Duodenal mucosa (tissue), 2 donors: ENCODE data around the gene TSR1.

Source experiments
- H3K27ac ChIP-seq: one replicate; pipeline ENCODE4 v1.7.0; 2013; ENCODE audit warnings: low read depth, low read length
- H3K27me3 ChIP-seq, 2 donors: one replicate each; pipeline ENCODE4 v1.7.0; 2013; ENCODE audit warnings: low read length in 2 of 2, control low read depth in 1 of 2; ENCODE audit not compliant: insufficient read depth in 2 of 2, control insufficient read depth in 1 of 2
- H3K36me3 ChIP-seq, 2 donors: one replicate each; pipeline ENCODE4 v1.7.0; 2013; ENCODE audit warnings: low read length in 2 of 2, control low read depth in 1 of 2; ENCODE audit not compliant: insufficient read depth in 2 of 2, control insufficient read depth in 1 of 2
- H3K4me1 ChIP-seq, 2 donors: one replicate each; pipeline ENCODE4 v1.7.0; 2013; ENCODE audit warnings: low read length in 2 of 2, control low read depth in 1 of 2; ENCODE audit not compliant: insufficient read depth in 2 of 2, control insufficient read depth in 1 of 2
- H3K4me3 ChIP-seq, 2 donors: one replicate each; pipeline ENCODE4 v1.7.0; 2013; ENCODE audit warnings: low read length in 2 of 2, low read depth in 1 of 2
- H3K9ac ChIP-seq, 2 donors: one replicate each; pipeline ENCODE4 v1.7.0; 2013; ENCODE audit warnings: low read length in 2 of 2, low read depth in 1 of 2
- H3K9me3 ChIP-seq, 2 donors: one replicate each; pipeline ENCODE4 v1.7.0; 2013; ENCODE audit warnings: low read length in 2 of 2, control low read depth in 1 of 2; ENCODE audit not compliant: control insufficient read depth in 1 of 2

Gene TSR1

GRCh38 chr17:2289878-2290478 lies 46.3 kb downstream of the TSR1 start:
- peaks cover 22 to 57% of the 10 kb centered on the region in 2 donors for H3K36me3 ChIP-seq
- no peaks in the 10 kb centered on the region for H3K27me3 ChIP-seq
- H3K27ac ChIP-seq = no peak overlapping the region
- no peak overlapping the region for H3K4me3 ChIP-seq
- no peaks in the 10 kb centered on the region for H3K4me1 ChIP-seq
- no peak overlapping the region for H3K9ac ChIP-seq
- no peaks in the 10 kb centered on the region for H3K9me3 ChIP-seq

- H3K27me3 ChIP-seq = no peaks in the 10 kb centered on the region
- no peak overlapping the region for H3K27ac ChIP-seq
- no peaks in the 10 kb centered on the region for H3K9me3 ChIP-seq
- H3K9ac ChIP-seq = no peak overlapping the region
- H3K4me1 ChIP-seq = no peaks in the 10 kb centered on the region
- no peak overlapping the region for H3K4me3 ChIP-seq
- H3K36me3 ChIP-seq = peaks cover 33 to 61% of the 10 kb centered on the region in 2 donors
Measured at GRCh38 chr17:2283302-2283701, 53.0 kb downstream of the TSR1 start.

- no peak overlapping the region for H3K27ac ChIP-seq
- no peaks in the 10 kb centered on the region for H3K4me1 ChIP-seq
- no peak overlapping the region for H3K9ac ChIP-seq
- peaks cover 33 to 60% of the 10 kb centered on the region in 2 donors for H3K36me3 ChIP-seq
- no peaks in the 10 kb centered on the region for H3K27me3 ChIP-seq
- H3K4me3 ChIP-seq = no peak overlapping the region
- H3K9me3 ChIP-seq = no peaks in the 10 kb centered on the region
Measured at GRCh38 chr17:2282297-2282873, 53.9 kb downstream of the TSR1 start.

GRCh38 chr17:2279707-2280106 lies 56.5 kb downstream of the TSR1 start:
- Histone ChIP-seq H3K4me1 (no peaks in the 10 kb centered on the region), H3K9me3 (no peaks in the 10 kb centered on the region), H3K36me3 (peaks cover 31 to 59% of the 10 kb centered on the region in 2 donors), H3K9ac (no peak overlapping the region), H3K4me3 (no peak overlapping the region), H3K27ac (no peak overlapping the region), H3K27me3 (no peaks in the 10 kb centered on the region)

- H3K4me3 ChIP-seq = no peak overlapping the region
- no peaks in the 10 kb centered on the region for H3K4me1 ChIP-seq
- no peak overlapping the region for H3K9ac ChIP-seq
- H3K36me3 ChIP-seq = peaks cover 25 to 42% of the 10 kb centered on the region in 2 donors
- H3K9me3 ChIP-seq = no peaks in the 10 kb centered on the region
- no peaks in the 10 kb centered on the region for H3K27me3 ChIP-seq
- H3K27ac ChIP-seq = no peak overlapping the region
Measured at GRCh38 chr17:2277429-2278170, 58.7 kb downstream of the TSR1 start.

- H3K27ac ChIP-seq = no peak overlapping the region
Measured at GRCh38 chr17:2275722-2276121, 60.5 kb downstream of the TSR1 start.

GRCh38 chr17:2274414-2274813 lies 61.8 kb downstream of the TSR1 start:
- H3K4me3 ChIP-seq = no peak overlapping the region
- H3K4me1 ChIP-seq = no peaks in the 10 kb centered on the region
- no peak overlapping the region for H3K27ac ChIP-seq
- no peaks in the 10 kb centered on the region for H3K27me3 ChIP-seq
- H3K36me3 ChIP-seq = peaks cover 12 to 23% of the 10 kb centered on the region in 2 donors
- H3K9ac ChIP-seq = no peak overlapping the region
- no peaks in the 10 kb centered on the region for H3K9me3 ChIP-seq

More at GRCh38 chr17:2275722-2276121, 60.5 kb downstream of the TSR1 start:
- no peaks in the 10 kb centered on the region for H3K4me1 ChIP-seq
- H3K9ac ChIP-seq = no peak overlapping the region
- peaks cover 13 to 28% of the 10 kb centered on the region in 2 donors for H3K36me3 ChIP-seq
- no peaks in the 10 kb centered on the region for H3K27me3 ChIP-seq
- no peaks in the 10 kb centered on the region for H3K9me3 ChIP-seq
- no peak overlapping the region for H3K4me3 ChIP-seq
